HG02763 (cell line): ENCODE measurements around the gene ZNF746.
A peak's percentile ranks its signal among the peaks of the same experiment; 100 is the strongest.
"Not testable (repeated sequence)": the region's sequence is repeated elsewhere in the genome, so short reads cannot be mapped to it uniquely, and the experiment has no call there.

Source experiments
- ATAC-seq: cut with Tn5 transposase; IDR thresholded peaks from one replicate; pipeline ENCODE4 v1.9.1; 2021; ENCODE audit warnings: mild to moderate bottlenecking, moderate library complexity; ENCODE audit not compliant: unreplicated experiment

The ZNF746 gene

DNA sequence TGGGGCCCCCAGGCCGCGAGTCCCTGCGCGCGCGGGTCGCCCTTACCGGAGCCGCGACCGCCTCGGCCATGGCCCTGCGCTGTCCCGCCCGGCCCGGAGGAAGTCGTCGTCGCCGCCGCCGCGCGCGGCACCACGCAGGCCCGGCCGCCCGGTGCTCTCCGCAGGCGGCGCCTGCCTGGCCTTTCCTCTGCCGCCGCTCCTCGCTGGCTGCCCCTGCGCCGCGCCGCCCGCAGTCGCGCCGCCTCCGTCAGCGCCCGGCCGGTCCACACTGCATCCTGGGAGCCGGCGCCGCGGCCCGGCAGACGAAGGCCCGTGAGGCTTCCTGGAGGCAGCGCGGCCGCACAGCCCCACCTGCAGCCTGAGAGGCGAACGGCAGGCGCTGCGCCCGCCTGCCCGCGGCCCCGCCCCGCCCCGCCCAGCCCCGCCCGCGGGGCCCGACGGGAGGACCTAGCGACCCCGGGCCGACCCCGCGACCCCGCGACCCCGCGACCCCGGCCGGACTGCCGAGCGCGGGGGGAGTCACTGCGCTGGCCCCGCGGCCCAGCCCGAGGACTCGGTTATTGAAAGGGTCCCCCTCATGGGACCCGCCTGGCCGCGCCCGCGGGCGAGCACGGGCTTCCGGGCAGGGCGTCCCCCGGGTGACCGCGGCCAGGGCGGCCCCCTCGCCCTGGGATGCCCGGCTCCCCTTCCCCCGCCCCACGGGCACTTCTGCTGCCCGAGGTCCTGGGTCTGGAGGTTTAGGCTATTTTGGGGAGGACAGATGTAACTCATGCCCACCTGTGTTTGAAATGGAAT, at the start of gene ZNF746:
Gene ZNF746, minus strand, starts transcription at position 343 of the 795 bp plus-strand sequence. Its CDS starts 273 bp downstream, at position 70.
- peak; percentile 94 for ATAC-seq

- no peak for ATAC-seq
Observed at GRCh38 chr7:149547126-149547525, 49.5 kb upstream of the ZNF746 start.

- ATAC-seq: no peak
Observed at GRCh38 chr7:149546331-149546730, 48.7 kb upstream of the ZNF746 start.

DNA sequence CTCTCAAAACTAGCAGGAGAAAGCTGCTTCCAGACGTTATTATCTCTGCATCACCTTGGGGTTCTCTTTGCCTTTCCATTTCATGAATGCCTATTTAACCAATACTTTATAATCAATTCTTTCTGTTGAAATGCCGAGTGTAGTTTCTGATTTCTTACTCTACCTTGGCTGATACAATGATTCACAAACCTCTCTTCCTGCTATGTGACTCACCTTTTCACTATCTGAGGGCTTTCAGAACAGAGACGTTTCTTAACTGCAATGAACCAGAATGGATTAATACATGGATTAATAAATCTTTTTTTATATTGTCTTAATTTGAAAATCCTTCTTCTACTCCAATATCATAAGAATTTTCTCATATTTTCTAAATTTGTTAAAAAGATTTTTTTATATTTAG, 46.4 kb upstream of the ZNF746 start:
- ATAC-seq: no peak

DNA sequence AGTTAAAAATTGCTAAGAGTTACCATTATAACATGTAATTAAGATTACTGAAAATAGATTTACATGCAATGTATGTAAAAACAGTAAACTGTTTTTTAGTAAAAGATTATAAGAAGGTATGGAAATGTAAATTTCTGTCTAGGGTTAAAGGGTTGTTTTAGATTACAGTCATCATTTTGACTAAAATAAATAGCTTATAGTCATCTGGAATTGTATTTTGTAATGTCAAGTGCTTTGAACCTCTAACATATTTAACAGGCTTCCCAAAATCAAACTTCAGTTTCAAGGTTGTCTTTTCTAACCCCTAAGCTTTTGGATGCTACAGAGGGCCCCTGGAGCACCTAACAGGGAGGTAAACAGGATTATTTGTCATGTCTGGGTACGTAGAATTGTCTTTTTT, 35.0 kb upstream of the ZNF746 start:
- ATAC-seq: no peak

DNA sequence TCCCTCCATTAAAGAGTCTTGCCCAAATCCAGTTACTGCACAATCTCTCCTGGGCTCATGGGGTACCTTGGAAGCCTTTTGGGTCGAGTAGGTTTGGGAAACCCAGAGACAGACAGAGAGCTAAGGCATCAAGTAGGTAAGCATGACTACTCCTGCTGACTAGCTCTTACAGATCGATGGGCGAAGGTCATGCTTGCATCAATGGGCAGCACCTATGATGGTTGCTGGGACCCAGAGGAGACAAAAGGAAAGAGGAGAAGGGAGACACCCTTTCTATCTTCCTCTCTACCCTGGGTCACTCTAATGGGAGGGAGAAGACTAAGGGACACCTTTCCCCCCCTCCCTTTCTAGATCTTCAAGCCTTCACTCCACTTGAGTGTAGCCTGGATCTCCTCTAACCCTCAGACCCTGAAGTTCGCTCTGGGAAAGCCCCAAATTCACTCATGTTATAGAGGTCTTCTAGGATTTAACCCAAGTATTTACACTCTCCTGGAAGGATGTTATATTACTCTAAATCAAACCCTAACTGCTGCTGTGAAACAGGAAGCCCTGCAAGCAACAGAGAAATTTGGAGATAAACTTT, 31.6 kb upstream of the ZNF746 start:
- ATAC-seq: no peak

- ATAC-seq: no peak
Observed at GRCh38 chr7:149527414-149527813, 29.8 kb upstream of the ZNF746 start.

GRCh38 chr7:149525280-149525679, 27.7 kb upstream of the ZNF746 start:
- ATAC-seq: no peak

DNA sequence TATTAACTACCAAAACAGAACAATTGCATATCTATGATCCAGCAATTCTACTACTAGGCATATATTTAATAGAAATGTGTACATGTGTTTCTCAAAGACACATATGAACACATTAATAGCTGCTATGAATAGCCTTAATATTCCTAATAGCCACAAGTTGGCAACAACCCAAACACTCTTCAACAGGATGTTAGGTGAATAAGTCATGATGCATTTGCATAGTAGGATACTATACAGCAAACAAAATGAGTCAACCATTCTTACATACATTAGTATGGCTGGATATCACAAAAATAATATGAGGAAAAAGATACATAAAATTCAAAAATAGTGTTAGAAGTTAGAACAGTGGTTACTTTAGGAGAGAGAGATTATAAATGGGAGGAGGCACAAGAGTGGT, 26.8 kb upstream of the ZNF746 start:
- no peak for ATAC-seq

DNA sequence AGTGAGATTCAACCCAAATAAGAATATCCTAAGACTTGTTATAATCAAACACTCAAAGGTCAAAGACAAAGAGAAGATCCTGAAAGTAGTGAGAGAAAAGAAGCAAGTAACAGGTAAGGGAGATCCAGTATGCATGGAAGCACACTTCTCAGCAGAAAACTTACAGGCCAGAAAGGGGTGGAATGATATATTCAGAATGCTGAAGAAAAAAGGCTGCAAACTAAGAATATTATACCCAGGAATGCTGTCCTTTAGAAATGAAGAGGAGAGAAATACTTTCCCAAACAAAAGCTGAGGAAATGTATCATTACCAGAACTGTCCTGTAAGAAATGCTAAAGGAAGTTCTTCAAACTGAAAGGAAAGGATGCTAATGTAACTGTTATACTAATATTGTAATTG, 12.6 kb upstream of the ZNF746 start:
- no peak for ATAC-seq

DNA sequence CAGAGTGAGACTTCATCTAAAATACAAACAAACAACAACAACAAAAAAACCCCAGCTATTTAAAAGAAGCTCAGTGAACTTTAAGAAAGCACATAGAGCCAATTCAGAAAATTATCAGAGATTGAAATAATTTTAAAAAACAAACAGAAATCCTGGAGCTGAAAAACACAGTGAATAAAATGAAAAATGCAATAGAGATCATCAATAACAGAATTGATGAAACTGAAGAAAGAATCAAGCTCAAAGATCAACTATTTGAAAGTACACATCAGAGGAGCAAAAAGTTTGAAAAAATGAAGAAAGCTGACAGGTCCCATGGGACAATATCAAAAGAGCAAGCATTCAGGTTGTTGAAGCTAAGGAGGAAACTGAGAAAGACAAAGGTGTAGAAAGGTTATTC, 12.2 kb upstream of the ZNF746 start:
- no peak for ATAC-seq

DNA sequence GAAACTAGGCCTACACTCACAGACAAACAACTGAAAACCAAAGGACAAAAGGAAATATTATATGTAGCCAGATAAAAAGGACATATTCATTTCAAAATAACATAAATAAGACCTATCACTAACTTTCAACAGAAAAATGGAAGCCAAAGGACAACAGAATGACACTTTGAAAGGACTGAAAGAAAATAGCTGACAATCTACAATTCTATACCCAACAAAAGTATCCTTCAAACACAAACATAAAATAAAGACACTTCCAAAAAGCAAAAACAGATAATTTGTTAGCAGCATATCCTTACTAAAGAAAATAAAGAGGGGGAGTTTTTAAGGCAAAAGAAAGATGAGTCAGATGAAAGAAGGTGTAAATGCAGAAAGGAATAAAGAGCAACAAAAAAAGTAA, 7.9 kb upstream of the ZNF746 start:
- no peak for ATAC-seq

DNA sequence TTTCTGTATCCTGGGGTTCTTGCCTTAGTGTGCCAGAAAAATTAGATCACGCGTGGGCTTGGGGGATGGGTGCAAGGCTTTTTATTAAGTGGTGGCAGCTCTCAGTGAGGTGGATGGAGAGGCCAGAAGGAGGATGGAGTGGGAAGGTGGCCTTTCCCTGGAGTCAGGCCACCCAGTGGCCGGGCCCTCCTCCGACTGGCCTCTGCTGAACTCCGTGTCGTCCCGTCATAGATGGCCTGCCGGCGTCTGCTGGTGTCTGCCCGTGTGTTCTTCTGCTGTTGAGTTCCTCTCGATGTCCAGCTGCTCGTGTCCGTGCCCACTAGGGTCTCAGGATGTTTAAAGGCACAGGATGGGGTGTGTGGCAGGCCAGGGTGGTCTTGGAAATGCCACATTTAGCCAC, 4.0 kb upstream of the ZNF746 start:
- ATAC-seq: no peak

- no peak for ATAC-seq
Observed at GRCh38 chr7:149500910-149501309, 3.3 kb upstream of the ZNF746 start.

DNA sequence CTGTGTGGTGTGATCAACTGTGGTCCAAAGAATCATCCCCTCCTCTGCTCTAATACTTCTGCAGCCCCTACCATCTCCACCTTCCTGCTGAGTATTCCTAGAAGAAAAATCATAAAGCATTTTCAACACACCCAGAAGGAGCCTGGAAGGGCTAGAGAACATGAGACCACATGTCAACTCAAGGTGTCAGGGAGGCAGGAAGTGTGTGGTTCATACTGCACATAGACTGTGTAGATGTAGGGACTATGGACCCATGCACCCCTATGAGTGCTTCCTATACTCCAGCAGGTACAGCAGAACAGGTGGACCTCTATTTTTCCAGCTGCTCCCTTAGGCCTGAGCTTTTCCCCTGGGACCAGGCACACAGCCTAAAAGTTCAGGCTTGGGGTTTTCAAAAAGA, 2.6 kb upstream of the ZNF746 start:
- no peak for ATAC-seq

GRCh38 chr7:149498811-149499210, 1.2 kb upstream of the ZNF746 start:
- ATAC-seq: no peak

GRCh38 chr7:149496642-149497391, 792 bp downstream of the ZNF746 start:
- ATAC-seq: peak; percentile 32

GRCh38 chr7:149495785-149496641, 1.6 kb downstream of the ZNF746 start:
- ATAC-seq: no peak

DNA sequence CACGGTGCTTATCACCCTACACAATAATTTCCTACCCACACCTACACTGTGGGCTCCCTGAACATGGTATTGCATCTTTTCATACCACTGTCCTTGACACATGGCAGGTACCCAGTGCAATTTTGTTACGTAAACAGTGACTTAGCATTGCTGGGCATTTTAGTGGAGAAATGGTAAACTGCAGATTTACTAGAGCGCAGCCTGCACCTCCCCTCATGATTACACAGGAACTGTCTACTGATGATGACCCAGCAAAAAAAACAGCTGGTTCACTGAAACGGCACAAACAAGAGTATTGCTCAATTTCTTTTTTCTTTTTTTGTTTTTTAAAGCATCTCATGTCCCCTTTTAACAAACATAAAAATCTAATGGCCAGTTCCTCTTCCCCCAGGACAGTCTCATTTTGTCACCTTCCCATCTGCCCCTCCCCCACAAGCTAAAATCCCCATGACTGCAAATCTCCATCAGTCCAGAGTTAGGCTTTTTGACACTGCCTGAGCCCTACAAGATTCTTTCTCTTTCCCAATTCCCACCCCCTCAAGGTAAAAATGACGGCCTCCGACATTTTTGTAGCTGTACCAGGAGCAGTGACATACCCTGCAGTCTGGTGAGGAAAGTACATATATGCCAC, 2.8 kb downstream of the ZNF746 start:
- no peak for ATAC-seq

DNA sequence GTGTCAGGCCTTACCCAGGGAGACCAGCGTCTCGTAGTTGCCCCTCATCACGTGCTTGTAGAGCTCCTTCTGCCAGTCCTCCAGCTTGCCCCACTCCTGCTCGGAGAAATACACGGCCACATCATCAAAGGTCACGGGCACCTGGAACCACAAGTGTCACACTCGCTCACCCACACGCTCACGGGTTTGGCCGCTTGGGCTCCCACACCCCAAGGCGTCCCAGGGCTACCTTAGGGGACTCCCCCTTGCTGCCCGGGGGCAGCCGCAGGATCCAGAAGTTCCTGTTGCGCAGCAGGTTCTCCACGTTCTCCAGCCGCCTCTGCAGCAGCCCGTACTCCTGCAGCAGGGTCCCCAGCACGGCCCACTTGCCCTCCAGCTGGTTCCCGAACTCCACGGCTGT, 3.6 kb downstream of the ZNF746 start:
- ATAC-seq: not testable (repeated sequence)

DNA sequence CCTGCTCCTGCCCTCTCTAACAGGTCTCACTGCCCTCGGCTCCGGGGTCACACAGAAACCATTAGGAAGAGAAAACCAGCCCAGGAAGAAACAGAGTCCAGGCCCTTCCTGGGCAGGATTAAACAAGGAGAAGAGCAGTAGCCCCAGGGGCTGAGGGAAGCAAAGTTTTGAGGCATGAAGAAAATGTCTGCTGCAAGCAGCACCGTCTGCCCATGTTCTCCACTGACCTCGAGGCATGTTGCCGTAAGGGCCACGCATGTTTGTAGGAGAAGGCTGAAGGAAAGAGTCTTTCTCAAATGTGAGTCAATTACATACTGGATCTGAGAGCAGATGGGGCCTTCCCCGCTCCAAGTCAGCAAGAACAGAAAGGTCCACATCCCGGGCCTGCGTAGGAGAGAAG, 4.2 kb downstream of the ZNF746 start:
- ATAC-seq: no peak
